Measurements from ENCODE around the gene BPNT1.

BPNT1 gene

GRCh38 chr1:220077887-220078286, 11.7 kb downstream of the BPNT1 start:
- Histone ChIP-seq H3K4me3 (ENCODE audit: insufficient read depth in 1 of 2, low read depth in 1 of 2, low read length in 2 of 2) (no peak overlapping the region), H2AFZ (ENCODE audit: low read depth, low read length) (no peak overlapping the region), H3K36me3 (ENCODE audit: control insufficient read depth in 1 of 2, insufficient read depth in 2 of 2, low read depth in 1 of 2, low read length in 2 of 2) (peaks cover 5 to 25% of the 10 kb centered on the region in 2 experiments), H3K79me1 (replicated peaks; ENCODE audit: low read length, poor library complexity, severe bottlenecking) (peaks cover 13% of the 10 kb centered on the region), H3K27ac (ENCODE audit: low read length, poor library complexity, severe bottlenecking) (no peak overlapping the region), H3K4ac (ENCODE audit: low read depth in 1 of 2, low read length in 2 of 2) (no peak overlapping the region), H2BK12ac (ENCODE audit: low read length in 2 of 2) (no peak overlapping the region), H2BK5ac (ENCODE audit: low read depth, low read length, poor library complexity, severe bottlenecking) (no peak overlapping the region), H3K14ac (ENCODE audit: low read length in 2 of 2) (no peak overlapping the region), H3K4me1 (ENCODE audit: control insufficient read depth, insufficient read depth, low read depth, low read length) (no peaks in the 10 kb centered on the region), H3K9me3 (ENCODE audit: control insufficient read depth, low read length) (no peaks in the 10 kb centered on the region), H3K23ac (ENCODE audit: low read length in 2 of 2) (no peak overlapping the region), H2AK5ac (ENCODE audit: low read length, severe bottlenecking) (no peak overlapping the region), H2BK120ac (ENCODE audit: low read depth, low read length) (no peak overlapping the region), H3K9ac (ENCODE audit: low read length) (no peak overlapping the region), H4K8ac (ENCODE audit: low read length) (no peak overlapping the region), H2BK15ac (ENCODE audit: low read depth, poor library complexity, severe bottlenecking) (no peak overlapping the region), H3K4me2 (ENCODE audit: low read length, poor library complexity, severe bottlenecking) (no peak overlapping the region), H4K91ac (ENCODE audit: low read length) (no peak overlapping the region), H3K18ac (ENCODE audit: low read depth in 1 of 2, low read length in 2 of 2) (no peak overlapping the region), H3K27me3 (ENCODE audit: control insufficient read depth in 1 of 2, insufficient read depth in 1 of 2, low read length in 2 of 2) (no peaks in the 10 kb centered on the region)
- WGBS, result 96% methylated on average over 2 of the region's 3 CpGs
- no peak for DNase-seq

- H2BK5ac ChIP-seq (ENCODE audit: low read depth, low read length, poor library complexity, severe bottlenecking), result no peak overlapping the region
- H3K4me3 ChIP-seq (ENCODE audit: insufficient read depth in 1 of 2, low read depth in 1 of 2, low read length in 2 of 2), result no peak overlapping the region
- WGBS, result 94% methylated on average over 3 of the region's 4 CpGs
- no peak overlapping the region for H2AFZ ChIP-seq (ENCODE audit: low read depth, low read length)
- no peak for DNase-seq
- H3K4me2 ChIP-seq (ENCODE audit: low read length, poor library complexity, severe bottlenecking), result no peak overlapping the region
- no peak overlapping the region for H3K18ac ChIP-seq (ENCODE audit: low read depth in 1 of 2, low read length in 2 of 2)
- no peaks in the 10 kb centered on the region for H3K4me1 ChIP-seq (ENCODE audit: control insufficient read depth, insufficient read depth, low read depth, low read length)
- no peak overlapping the region for H2AK5ac ChIP-seq (ENCODE audit: low read length, severe bottlenecking)
- no peaks in the 10 kb centered on the region for H3K27me3 ChIP-seq (ENCODE audit: control insufficient read depth in 1 of 2, insufficient read depth in 1 of 2, low read length in 2 of 2)
- H4K91ac ChIP-seq (ENCODE audit: low read length), result no peak overlapping the region
- H2BK15ac ChIP-seq (ENCODE audit: low read depth, poor library complexity, severe bottlenecking), result no peak overlapping the region
- H3K14ac ChIP-seq (ENCODE audit: low read length in 2 of 2), result no peak overlapping the region
- no peaks in the 10 kb centered on the region for H3K9me3 ChIP-seq (ENCODE audit: control insufficient read depth, low read length)
- H3K4ac ChIP-seq (ENCODE audit: low read depth in 1 of 2, low read length in 2 of 2), result no peak overlapping the region
- H3K27ac ChIP-seq (ENCODE audit: low read length, poor library complexity, severe bottlenecking), result no peak overlapping the region
- H3K79me1 ChIP-seq (replicated peaks; ENCODE audit: low read length, poor library complexity, severe bottlenecking), result peaks cover 14% of the 10 kb centered on the region
- H4K8ac ChIP-seq (ENCODE audit: low read length), result no peak overlapping the region
- H2BK12ac ChIP-seq (ENCODE audit: low read length in 2 of 2), result no peak overlapping the region
- H3K36me3 ChIP-seq (ENCODE audit: control insufficient read depth in 1 of 2, insufficient read depth in 2 of 2, low read depth in 1 of 2, low read length in 2 of 2), result peaks cover 8 to 32% of the 10 kb centered on the region in 2 experiments
- H2BK120ac ChIP-seq (ENCODE audit: low read depth, low read length), result no peak overlapping the region
- H3K23ac ChIP-seq (ENCODE audit: low read length in 2 of 2), result no peak overlapping the region
- peak overlapping the region; percentile 49 for H3K9ac ChIP-seq (ENCODE audit: low read length)
These were observed 12.5 kb downstream of the BPNT1 start for GRCh38 chr1:220076861-220077762.

GRCh38 chr1:220067269-220068204, 22.1 kb downstream of the BPNT1 start:
- Histone ChIP-seq H3K9ac (ENCODE audit: low read length) (no peak overlapping the region), H3K4ac (ENCODE audit: low read depth in 1 of 2, low read length in 2 of 2) (no peak overlapping the region), H2AFZ (ENCODE audit: low read depth, low read length) (no peak overlapping the region), H3K27me3 (ENCODE audit: control insufficient read depth in 1 of 2, insufficient read depth in 1 of 2, low read length in 2 of 2) (no peaks in the 10 kb centered on the region), H3K14ac (ENCODE audit: low read length in 2 of 2) (no peak overlapping the region), H2BK5ac (ENCODE audit: low read depth, low read length, poor library complexity, severe bottlenecking) (no peak overlapping the region), H3K79me1 (replicated peaks; ENCODE audit: low read length, poor library complexity, severe bottlenecking) (peaks cover 10% of the 10 kb centered on the region), H2BK120ac (ENCODE audit: low read depth, low read length) (no peak overlapping the region), H2BK12ac (ENCODE audit: low read length in 2 of 2) (no peak overlapping the region), H4K8ac (ENCODE audit: low read length) (no peak overlapping the region), H3K4me1 (ENCODE audit: control insufficient read depth, insufficient read depth, low read depth, low read length) (no peaks in the 10 kb centered on the region), H3K18ac (ENCODE audit: low read depth in 1 of 2, low read length in 2 of 2) (no peak overlapping the region), H3K4me3 (ENCODE audit: insufficient read depth in 1 of 2, low read depth in 1 of 2, low read length in 2 of 2) (no peak overlapping the region), H4K91ac (ENCODE audit: low read length) (no peak overlapping the region), H3K4me2 (ENCODE audit: low read length, poor library complexity, severe bottlenecking) (no peak overlapping the region), H2BK15ac (ENCODE audit: low read depth, poor library complexity, severe bottlenecking) (no peak overlapping the region), H3K9me3 (ENCODE audit: control insufficient read depth, low read length) (no peaks in the 10 kb centered on the region), H3K27ac (ENCODE audit: low read length, poor library complexity, severe bottlenecking) (no peak overlapping the region), H3K36me3 (ENCODE audit: control insufficient read depth in 1 of 2, insufficient read depth in 2 of 2, low read depth in 1 of 2, low read length in 2 of 2) (peaks cover 21 to 58% of the 10 kb centered on the region in 2 experiments), H2AK5ac (ENCODE audit: low read length, severe bottlenecking) (no peak overlapping the region), H3K23ac (ENCODE audit: low read length in 2 of 2) (no peak overlapping the region)
- WGBS, result 90% methylated on average over 1 of the region's 3 CpGs
- peak; percentile 6 for DNase-seq

GRCh38 chr1:220062629-220063028, 27.0 kb downstream of the BPNT1 start:
- no peak overlapping the region for H3K18ac ChIP-seq (ENCODE audit: low read depth in 1 of 2, low read length in 2 of 2)
- no peak overlapping the region for H3K4me3 ChIP-seq (ENCODE audit: insufficient read depth in 1 of 2, low read depth in 1 of 2, low read length in 2 of 2)
- no peak overlapping the region for H3K4me2 ChIP-seq (ENCODE audit: low read length, poor library complexity, severe bottlenecking)
- H2AK5ac ChIP-seq (ENCODE audit: low read length, severe bottlenecking), result no peak overlapping the region
- DNase-seq, result no peak
- no peak overlapping the region for H2BK120ac ChIP-seq (ENCODE audit: low read depth, low read length)
- H3K4ac ChIP-seq (ENCODE audit: low read depth in 1 of 2, low read length in 2 of 2), result no peak overlapping the region
- no peak overlapping the region for H2BK5ac ChIP-seq (ENCODE audit: low read depth, low read length, poor library complexity, severe bottlenecking)
- H4K8ac ChIP-seq (ENCODE audit: low read length), result no peak overlapping the region
- H2AFZ ChIP-seq (ENCODE audit: low read depth, low read length), result no peak overlapping the region
- H3K36me3 ChIP-seq (ENCODE audit: control insufficient read depth in 1 of 2, insufficient read depth in 2 of 2, low read depth in 1 of 2, low read length in 2 of 2), result peaks cover 15 to 62% of the 10 kb centered on the region in 2 experiments
- no peak overlapping the region for H3K27ac ChIP-seq (ENCODE audit: low read length, poor library complexity, severe bottlenecking)
- 100% methylated on average over 3 of the region's 6 CpGs for WGBS
- no peak overlapping the region for H3K14ac ChIP-seq (ENCODE audit: low read length in 2 of 2)
- no peaks in the 10 kb centered on the region for H3K4me1 ChIP-seq (ENCODE audit: control insufficient read depth, insufficient read depth, low read depth, low read length)
- H2BK12ac ChIP-seq (ENCODE audit: low read length in 2 of 2), result no peak overlapping the region
- H3K23ac ChIP-seq (ENCODE audit: low read length in 2 of 2), result no peak overlapping the region
- H4K91ac ChIP-seq (ENCODE audit: low read length), result no peak overlapping the region
- no peak overlapping the region for H3K9ac ChIP-seq (ENCODE audit: low read length)
- no peaks in the 10 kb centered on the region for H3K27me3 ChIP-seq (ENCODE audit: control insufficient read depth in 1 of 2, insufficient read depth in 1 of 2, low read length in 2 of 2)
- no peaks in the 10 kb centered on the region for H3K9me3 ChIP-seq (ENCODE audit: control insufficient read depth, low read length)
- peaks cover 7% of the 10 kb centered on the region for H3K79me1 ChIP-seq (replicated peaks; ENCODE audit: low read length, poor library complexity, severe bottlenecking)
- H2BK15ac ChIP-seq (ENCODE audit: low read depth, poor library complexity, severe bottlenecking), result no peak overlapping the region
